Measurements from ENCODE around the gene GPC1. TPM values are rescaled to one million over a fixed set of nuclear protein-coding genes. Genes with fewer than 3 reads are reported as not detected.

Gene GPC1
- total RNA-seq, 1 donor from 2014 or later: 4.5 TPM

DNA sequence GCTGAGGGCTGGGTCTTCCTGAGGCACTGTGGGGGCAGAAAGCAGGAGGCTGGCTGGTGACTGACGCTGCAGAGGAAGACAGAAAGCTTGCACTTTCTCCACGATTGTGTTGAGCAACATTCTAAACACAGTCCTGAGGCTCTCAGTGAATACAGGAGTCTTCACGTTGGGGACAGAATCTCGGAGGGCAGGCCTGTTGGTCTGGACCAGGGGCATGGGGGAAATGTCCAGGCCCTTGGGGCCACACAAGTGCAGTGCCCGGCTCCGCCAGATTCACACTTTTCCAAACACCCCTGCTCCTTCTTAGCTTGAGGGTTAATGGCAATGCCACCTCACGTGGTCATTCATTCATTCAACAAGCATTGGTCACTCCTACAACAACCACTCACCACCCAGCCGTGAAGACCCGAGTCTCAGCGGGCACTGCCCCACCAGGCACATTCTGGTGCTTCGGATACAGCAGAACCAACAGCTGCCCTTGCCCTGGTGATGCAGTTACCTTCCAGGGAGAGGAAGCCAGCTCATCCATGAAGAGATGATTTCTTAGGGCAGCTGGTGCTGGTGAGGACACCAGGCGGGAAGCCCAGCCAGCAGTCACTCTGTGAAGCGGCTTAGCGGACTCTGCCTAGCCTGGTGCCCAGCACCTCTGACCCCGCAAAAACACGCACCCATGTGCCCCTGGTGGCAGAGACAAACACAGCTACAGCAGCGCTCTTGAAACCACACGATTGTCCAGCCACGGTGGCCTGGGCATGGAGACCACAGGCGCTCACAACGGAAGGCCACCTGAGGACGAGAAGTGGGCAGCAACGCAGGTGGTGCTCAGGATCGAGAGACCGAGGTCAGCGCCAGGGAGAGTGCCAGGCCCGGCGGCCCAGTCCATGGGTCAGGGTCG, 10.9 kb upstream of the GPC1 start:
- TF ChIP-seq CTCF (IDR thresholded peaks at IDR 0.05; ENCODE audit: unreplicated experiment): no peak
- H3K4me1 Mint-ChIP-seq (ENCODE audit: unreplicated experiment): no peaks in the 10 kb centered on the region
- no peaks in the 10 kb centered on the region for H3K9me3 Mint-ChIP-seq (ENCODE audit: unreplicated experiment)
- peaks cover 16% of the 10 kb centered on the region for H3K36me3 Mint-ChIP-seq (ENCODE audit: low read depth, unreplicated experiment)
- no peak overlapping the region for H3K27ac Mint-ChIP-seq (ENCODE audit: unreplicated experiment)
- no peak overlapping the region for H3K4me3 Mint-ChIP-seq (ENCODE audit: unreplicated experiment)
- peaks cover 1% of the 10 kb centered on the region for H3K27me3 Mint-ChIP-seq (ENCODE audit: unreplicated experiment)
- DNase-seq (ENCODE audit: low spot score): no peak

DNA sequence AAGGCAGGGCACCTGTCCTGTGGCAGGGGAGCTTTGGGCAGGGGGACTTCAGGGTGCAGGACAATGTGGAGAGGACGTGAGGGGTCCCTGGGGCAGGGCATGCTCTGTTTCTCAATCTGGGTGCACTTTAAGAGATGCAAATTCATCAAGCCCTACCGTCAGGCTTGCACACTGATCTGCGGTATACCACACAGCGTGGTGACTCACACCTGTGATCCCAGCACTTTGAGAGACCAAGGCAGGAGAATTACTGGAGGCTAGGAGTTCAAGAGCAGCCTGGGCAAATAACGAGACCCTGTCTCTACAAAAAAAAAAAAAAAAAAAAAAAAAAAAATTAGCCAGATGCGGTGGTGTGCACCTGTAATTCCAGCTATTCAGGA, 10.2 kb upstream of the GPC1 start:
- Mint-ChIP-seq H3K4me3 (ENCODE audit: unreplicated experiment) (no peak overlapping the region), H3K9me3 (ENCODE audit: unreplicated experiment) (no peaks in the 10 kb centered on the region), H3K27ac (ENCODE audit: unreplicated experiment) (no peak overlapping the region)

GRCh38 chr2:240425697-240426096, 9.8 kb upstream of the GPC1 start:
- Mint-ChIP-seq H3K4me1 (ENCODE audit: unreplicated experiment) (no peaks in the 10 kb centered on the region), H3K4me3 (ENCODE audit: unreplicated experiment) (no peak overlapping the region), H3K27ac (ENCODE audit: unreplicated experiment) (no peak overlapping the region), H3K27me3 (ENCODE audit: unreplicated experiment) (peaks cover 5% of the 10 kb centered on the region), H3K36me3 (ENCODE audit: low read depth, unreplicated experiment) (peaks cover 16% of the 10 kb centered on the region), H3K9me3 (ENCODE audit: unreplicated experiment) (no peaks in the 10 kb centered on the region)
- no peak for TF ChIP-seq CTCF (IDR thresholded peaks at IDR 0.05; ENCODE audit: unreplicated experiment)
- DNase-seq (ENCODE audit: low spot score): no peak

More for the DNA sequence above, 10.2 kb upstream of the GPC1 start:
- Mint-ChIP-seq H3K27me3 (ENCODE audit: unreplicated experiment) (peaks cover 2% of the 10 kb centered on the region), H3K36me3 (ENCODE audit: low read depth, unreplicated experiment) (peaks cover 16% of the 10 kb centered on the region), H3K4me1 (ENCODE audit: unreplicated experiment) (no peaks in the 10 kb centered on the region)
- no peak for TF ChIP-seq CTCF (IDR thresholded peaks at IDR 0.05; ENCODE audit: unreplicated experiment)
- no peak for DNase-seq (ENCODE audit: low spot score)

GRCh38 chr2:240426845-240427721, 8.4 kb upstream of the GPC1 start:
- Mint-ChIP-seq H3K27ac (ENCODE audit: unreplicated experiment) (no peak overlapping the region), H3K9me3 (ENCODE audit: unreplicated experiment) (no peaks in the 10 kb centered on the region)
- DNase-seq (ENCODE audit: low spot score): no peak

More at GRCh38 chr2:240426845-240427721, 8.4 kb upstream of the GPC1 start:
- H3K4me3 Mint-ChIP-seq (ENCODE audit: unreplicated experiment): no peak overlapping the region
- H3K4me1 Mint-ChIP-seq (ENCODE audit: unreplicated experiment): no peaks in the 10 kb centered on the region
- H3K36me3 Mint-ChIP-seq (ENCODE audit: low read depth, unreplicated experiment): peaks cover 16% of the 10 kb centered on the region
- H3K27me3 Mint-ChIP-seq (ENCODE audit: unreplicated experiment): peaks cover 7% of the 10 kb centered on the region
- TF ChIP-seq CTCF (IDR thresholded peaks at IDR 0.05; ENCODE audit: unreplicated experiment): no peak
